Measurements from ENCODE around the gene GDPD4.

Gene GDPD4

GRCh38 chr11:77301510-77301909 is at the start of gene GDPD4:
Gene GDPD4, minus strand, starts transcription at chr11:77301686. Its CDS starts 16,549 bp downstream, at chr11:77285137.
- H3K4me1 ChIP-seq (ENCODE audit: insufficient read depth, low read length), result no peaks in the 10 kb centered on the region
- H3K27me3 ChIP-seq (ENCODE audit: control insufficient read depth in 1 of 2, insufficient read depth in 2 of 2, low read length in 2 of 2), result no peaks in the 10 kb centered on the region
- no peak within 1 kb of the TSS for H3K9ac ChIP-seq (ENCODE audit: low read length)
- no peak within 1 kb of the TSS for H3K4me3 ChIP-seq (ENCODE audit: low read depth in 1 of 2, low read length in 2 of 2)
- H3K27ac ChIP-seq (ENCODE audit: low read depth, low read length), result no peak within 1 kb of the TSS
- H3K36me3 ChIP-seq (ENCODE audit: insufficient read depth, low read length), result no peaks in the 10 kb centered on the region
- H3K9me3 ChIP-seq (ENCODE audit: low read length), result no peaks in the 10 kb centered on the region

DNA sequence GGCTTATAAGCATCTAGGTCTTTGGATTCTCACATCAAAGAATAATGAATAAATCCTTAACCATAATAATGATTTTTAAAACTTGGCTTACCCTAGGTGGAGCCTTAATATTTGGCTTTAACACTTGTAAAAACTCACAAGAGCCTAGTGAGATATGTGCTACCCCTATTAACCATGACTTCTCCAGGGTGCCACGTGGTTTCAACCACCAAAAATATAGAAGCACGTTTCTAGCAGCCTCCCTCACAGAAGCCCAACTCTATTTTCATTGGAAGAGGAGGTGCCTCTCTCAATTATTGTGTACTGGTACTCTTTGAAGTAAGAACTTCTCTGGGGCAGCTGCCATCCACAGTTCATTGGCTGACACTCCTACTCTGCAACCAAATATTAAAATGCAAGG is 46.5 kb upstream of the GDPD4 start:
- Histone ChIP-seq H3K27ac (ENCODE audit: low read depth, low read length) (no peak overlapping the region), H3K9ac (ENCODE audit: low read length) (no peak overlapping the region), H3K4me1 (ENCODE audit: insufficient read depth, low read length) (peaks cover 4% of the 10 kb centered on the region), H3K27me3 (ENCODE audit: control insufficient read depth in 1 of 2, insufficient read depth in 2 of 2, low read length in 2 of 2) (no peaks in the 10 kb centered on the region), H3K4me3 (ENCODE audit: low read depth in 1 of 2, low read length in 2 of 2) (no peak overlapping the region), H3K9me3 (ENCODE audit: low read length) (no peaks in the 10 kb centered on the region), H3K36me3 (ENCODE audit: insufficient read depth, low read length) (no peaks in the 10 kb centered on the region)

DNA sequence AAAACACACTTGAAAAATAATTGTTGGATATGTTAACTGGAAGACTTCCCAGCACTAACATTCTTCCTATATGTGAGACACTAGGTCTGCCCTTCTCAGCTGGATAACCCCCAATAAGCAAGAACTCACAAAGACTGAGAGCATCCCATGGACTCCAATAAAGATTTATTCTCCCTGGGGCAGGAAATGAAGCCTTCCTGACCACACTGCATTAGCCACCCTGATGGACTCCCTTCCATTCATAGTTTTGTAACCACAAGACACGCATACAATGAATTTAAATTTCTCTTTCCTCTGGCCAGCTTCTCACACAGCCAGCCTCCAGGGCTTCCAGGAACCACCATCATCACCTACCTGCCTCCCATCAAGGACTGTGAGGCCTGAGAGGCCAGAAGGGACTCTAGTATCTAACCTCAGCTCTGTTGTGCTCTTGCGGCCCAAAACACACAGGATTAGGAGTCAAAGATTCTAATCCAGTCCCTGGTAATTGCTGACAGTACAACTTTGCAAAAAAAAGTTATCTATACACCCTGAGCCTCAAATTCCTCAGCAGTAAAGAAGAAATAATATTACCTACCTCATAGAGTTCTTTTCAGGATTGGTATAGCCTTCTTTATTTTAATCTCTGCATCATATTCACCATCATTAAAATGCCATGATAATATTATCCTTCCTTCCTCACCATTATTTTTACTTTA is 45.6 kb upstream of the GDPD4 start:
- no peaks in the 10 kb centered on the region for H3K4me1 ChIP-seq (ENCODE audit: insufficient read depth, low read length)
- no peaks in the 10 kb centered on the region for H3K9me3 ChIP-seq (ENCODE audit: low read length)
- H3K27ac ChIP-seq (ENCODE audit: low read depth, low read length), result no peak overlapping the region
- H3K36me3 ChIP-seq (ENCODE audit: insufficient read depth, low read length), result no peaks in the 10 kb centered on the region
- no peak overlapping the region for H3K9ac ChIP-seq (ENCODE audit: low read length)
- no peak overlapping the region for H3K4me3 ChIP-seq (ENCODE audit: low read depth in 1 of 2, low read length in 2 of 2)
- no peaks in the 10 kb centered on the region for H3K27me3 ChIP-seq (ENCODE audit: control insufficient read depth in 1 of 2, insufficient read depth in 2 of 2, low read length in 2 of 2)

DNA sequence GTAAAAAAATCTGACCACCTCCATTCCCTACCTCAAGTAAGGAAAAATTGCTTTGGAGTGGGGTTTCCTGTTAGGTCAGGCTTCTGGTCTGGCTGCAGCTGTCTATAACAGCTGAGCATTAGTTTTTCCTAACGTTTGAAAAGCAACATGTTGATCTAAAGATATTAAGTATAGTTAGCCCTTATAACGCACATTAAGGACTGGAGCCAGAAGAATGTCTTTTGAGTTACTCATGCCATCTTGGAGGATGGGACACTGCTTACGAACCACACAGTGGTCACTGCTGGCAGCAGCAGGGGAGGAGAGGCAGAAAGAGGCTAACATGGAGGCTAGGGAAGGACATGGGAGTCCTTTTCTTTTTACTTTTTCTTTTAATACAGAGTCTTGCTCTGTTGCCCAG is 44.1 kb upstream of the GDPD4 start:
- Histone ChIP-seq H3K36me3 (ENCODE audit: insufficient read depth, low read length) (peaks cover 2% of the 10 kb centered on the region), H3K4me1 (ENCODE audit: insufficient read depth, low read length) (no peaks in the 10 kb centered on the region), H3K9me3 (ENCODE audit: low read length) (no peaks in the 10 kb centered on the region), H3K9ac (ENCODE audit: low read length) (no peak overlapping the region), H3K27ac (ENCODE audit: low read depth, low read length) (no peak overlapping the region), H3K27me3 (ENCODE audit: control insufficient read depth in 1 of 2, insufficient read depth in 2 of 2, low read length in 2 of 2) (no peaks in the 10 kb centered on the region), H3K4me3 (ENCODE audit: low read depth in 1 of 2, low read length in 2 of 2) (no peak overlapping the region)

- Histone ChIP-seq H3K9ac (ENCODE audit: low read length) (no peak overlapping the region), H3K27ac (ENCODE audit: low read depth, low read length) (no peak overlapping the region), H3K36me3 (ENCODE audit: insufficient read depth, low read length) (peaks cover 19% of the 10 kb centered on the region), H3K27me3 (ENCODE audit: control insufficient read depth in 1 of 2, insufficient read depth in 2 of 2, low read length in 2 of 2) (no peaks in the 10 kb centered on the region), H3K4me3 (ENCODE audit: low read depth in 1 of 2, low read length in 2 of 2) (no peak overlapping the region), H3K4me1 (ENCODE audit: insufficient read depth, low read length) (no peaks in the 10 kb centered on the region), H3K9me3 (ENCODE audit: low read length) (no peaks in the 10 kb centered on the region)
These were observed 39.0 kb upstream of the GDPD4 start for GRCh38 chr11:77340501-77340900.

DNA sequence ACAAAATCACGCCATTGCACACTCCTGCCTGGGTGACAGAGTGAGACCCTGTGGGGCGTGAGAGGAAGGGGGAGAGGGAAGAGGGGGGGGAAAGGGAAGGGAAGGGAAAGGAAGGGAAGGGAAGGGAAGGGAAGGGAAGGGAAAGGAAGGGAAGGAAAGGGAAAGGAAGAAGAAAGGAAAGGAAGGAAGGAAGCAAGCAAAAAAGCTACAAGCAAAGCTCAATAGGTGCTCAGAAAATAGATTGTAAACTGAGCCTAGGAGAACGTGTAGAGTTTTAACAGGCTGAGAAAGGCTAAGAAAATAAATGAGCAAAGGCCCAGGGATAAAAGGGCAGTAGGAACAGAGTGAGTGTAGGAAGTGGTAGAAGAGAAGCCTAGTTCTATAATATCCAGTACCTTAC is 30.8 kb upstream of the GDPD4 start:
- Histone ChIP-seq H3K4me3 (ENCODE audit: low read depth in 1 of 2, low read length in 2 of 2) (no peak overlapping the region), H3K9ac (ENCODE audit: low read length) (no peak overlapping the region), H3K36me3 (ENCODE audit: insufficient read depth, low read length) (peaks cover 18% of the 10 kb centered on the region), H3K27me3 (ENCODE audit: control insufficient read depth in 1 of 2, insufficient read depth in 2 of 2, low read length in 2 of 2) (no peaks in the 10 kb centered on the region), H3K4me1 (ENCODE audit: insufficient read depth, low read length) (no peaks in the 10 kb centered on the region), H3K27ac (ENCODE audit: low read depth, low read length) (no peak overlapping the region), H3K9me3 (ENCODE audit: low read length) (no peaks in the 10 kb centered on the region)

GRCh38 chr11:77325159-77325558 is 23.7 kb upstream of the GDPD4 start:
- Histone ChIP-seq H3K9me3 (ENCODE audit: low read length) (no peaks in the 10 kb centered on the region), H3K4me1 (ENCODE audit: insufficient read depth, low read length) (no peaks in the 10 kb centered on the region), H3K27ac (ENCODE audit: low read depth, low read length) (no peak overlapping the region), H3K4me3 (ENCODE audit: low read depth in 1 of 2, low read length in 2 of 2) (no peak overlapping the region), H3K27me3 (ENCODE audit: control insufficient read depth in 1 of 2, insufficient read depth in 2 of 2, low read length in 2 of 2) (no peaks in the 10 kb centered on the region), H3K9ac (ENCODE audit: low read length) (no peak overlapping the region), H3K36me3 (ENCODE audit: insufficient read depth, low read length) (no peaks in the 10 kb centered on the region)

DNA sequence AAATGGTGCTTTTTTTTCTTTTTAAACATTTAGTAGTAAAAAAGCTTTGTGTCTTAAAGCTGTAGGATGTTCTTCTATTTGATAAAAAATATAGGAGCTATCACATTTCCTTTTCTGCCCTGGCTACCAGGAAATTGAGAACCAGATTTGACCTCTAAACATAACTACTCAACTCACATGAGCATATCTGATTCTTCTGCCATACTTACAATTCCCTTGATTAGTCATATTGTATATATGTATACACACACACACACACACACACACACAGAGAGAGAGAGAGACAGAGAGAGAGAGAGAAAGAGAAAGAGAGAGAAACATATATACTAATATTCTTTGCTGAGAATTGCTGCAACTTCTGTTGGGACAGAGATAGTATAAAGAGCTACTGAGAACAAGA is 23.0 kb upstream of the GDPD4 start:
- Histone ChIP-seq H3K27me3 (ENCODE audit: control insufficient read depth in 1 of 2, insufficient read depth in 2 of 2, low read length in 2 of 2) (no peaks in the 10 kb centered on the region), H3K9ac (ENCODE audit: low read length) (no peak overlapping the region), H3K36me3 (ENCODE audit: insufficient read depth, low read length) (no peaks in the 10 kb centered on the region)

DNA sequence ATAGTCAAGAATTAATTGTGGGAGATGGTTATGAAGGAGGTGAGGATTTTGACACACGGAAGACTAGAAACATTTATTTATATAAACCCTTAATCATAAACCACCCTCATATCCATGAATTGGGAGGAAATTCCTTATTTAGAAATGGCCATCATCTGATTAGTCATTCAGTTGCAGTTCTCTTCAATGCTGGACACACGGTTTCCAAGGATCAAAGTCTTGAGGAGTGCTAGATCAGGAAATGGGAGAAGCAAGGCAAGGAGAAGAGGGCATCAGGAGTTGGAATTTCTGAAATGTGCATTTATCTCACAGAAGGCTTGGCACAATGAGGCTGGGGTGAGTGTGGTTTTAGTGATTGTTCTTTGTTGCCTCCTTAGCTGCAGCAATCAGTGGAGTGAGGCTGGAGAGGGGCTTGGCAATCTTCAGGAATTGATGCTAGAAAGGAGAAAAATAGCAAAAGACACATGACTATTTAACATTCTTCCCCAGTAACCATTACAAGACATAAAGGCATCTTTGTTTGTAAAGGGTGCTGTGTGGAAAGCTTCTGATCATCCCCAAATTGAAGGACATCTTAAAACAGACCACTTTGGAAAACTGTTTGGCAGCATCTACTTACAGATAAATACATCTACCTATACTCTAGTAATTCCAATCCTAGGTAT is 21.6 kb upstream of the GDPD4 start:
- H3K36me3 ChIP-seq (ENCODE audit: insufficient read depth, low read length), result no peaks in the 10 kb centered on the region
- H3K27ac ChIP-seq (ENCODE audit: low read depth, low read length), result no peak overlapping the region
- H3K4me3 ChIP-seq (ENCODE audit: low read depth in 1 of 2, low read length in 2 of 2), result no peak overlapping the region

More for the DNA sequence above, 23.0 kb upstream of the GDPD4 start:
- H3K9me3 ChIP-seq (ENCODE audit: low read length), result no peaks in the 10 kb centered on the region
- no peak overlapping the region for H3K4me3 ChIP-seq (ENCODE audit: low read depth in 1 of 2, low read length in 2 of 2)
- H3K4me1 ChIP-seq (ENCODE audit: insufficient read depth, low read length), result no peaks in the 10 kb centered on the region
- no peak overlapping the region for H3K27ac ChIP-seq (ENCODE audit: low read depth, low read length)

DNA sequence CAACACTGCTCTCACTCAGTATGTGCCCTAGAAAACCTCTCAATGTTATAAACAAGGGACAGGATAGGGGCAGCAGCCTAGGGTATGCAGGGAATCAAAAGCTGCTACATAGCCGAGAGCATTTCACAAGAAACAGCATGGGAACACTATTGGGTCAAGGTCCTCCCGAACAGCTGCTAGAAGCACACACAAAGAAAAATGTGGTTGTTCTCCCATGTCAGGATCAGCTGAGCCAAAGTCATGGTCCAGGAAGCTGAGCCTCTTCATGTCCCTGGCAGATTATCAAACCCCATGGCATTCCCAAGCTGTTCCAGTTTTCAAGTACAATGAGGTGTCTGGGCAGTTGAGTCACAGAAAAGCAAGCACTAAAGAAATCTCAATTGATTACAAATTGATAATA is 21.0 kb upstream of the GDPD4 start:
- Histone ChIP-seq H3K9ac (ENCODE audit: low read length) (no peak overlapping the region), H3K27ac (ENCODE audit: low read depth, low read length) (no peak overlapping the region), H3K4me1 (ENCODE audit: insufficient read depth, low read length) (no peaks in the 10 kb centered on the region), H3K9me3 (ENCODE audit: low read length) (no peaks in the 10 kb centered on the region), H3K27me3 (ENCODE audit: control insufficient read depth in 1 of 2, insufficient read depth in 2 of 2, low read length in 2 of 2) (no peaks in the 10 kb centered on the region), H3K36me3 (ENCODE audit: insufficient read depth, low read length) (no peaks in the 10 kb centered on the region), H3K4me3 (ENCODE audit: low read depth in 1 of 2, low read length in 2 of 2) (no peak overlapping the region)

More for the DNA sequence above, 21.6 kb upstream of the GDPD4 start:
- Histone ChIP-seq H3K27me3 (ENCODE audit: control insufficient read depth in 1 of 2, insufficient read depth in 2 of 2, low read length in 2 of 2) (no peaks in the 10 kb centered on the region), H3K9me3 (ENCODE audit: low read length) (no peaks in the 10 kb centered on the region), H3K4me1 (ENCODE audit: insufficient read depth, low read length) (no peaks in the 10 kb centered on the region), H3K9ac (ENCODE audit: low read length) (no peak overlapping the region)

DNA sequence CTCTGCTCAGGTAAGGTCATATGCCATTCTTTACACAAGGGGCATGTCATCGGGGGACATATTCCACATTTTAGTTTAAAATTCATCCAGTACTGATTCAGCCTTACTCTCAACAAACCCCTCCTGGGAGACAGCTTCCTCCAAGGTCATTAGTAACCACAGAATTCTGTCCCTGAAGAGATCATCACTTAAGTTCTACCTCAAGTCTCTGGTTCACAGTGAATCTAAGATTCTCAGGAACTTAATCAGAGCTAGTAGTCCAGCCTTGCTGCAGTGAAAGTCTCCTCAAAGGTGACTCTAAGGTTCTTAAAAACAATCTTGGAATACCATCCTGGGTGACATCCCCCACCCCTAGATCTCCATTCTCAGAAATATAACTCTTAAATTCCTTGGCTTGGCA is 18.9 kb upstream of the GDPD4 start:
- no peak overlapping the region for H3K27ac ChIP-seq (ENCODE audit: low read depth, low read length)
- H3K4me1 ChIP-seq (ENCODE audit: insufficient read depth, low read length), result no peaks in the 10 kb centered on the region
- H3K4me3 ChIP-seq (ENCODE audit: low read depth in 1 of 2, low read length in 2 of 2), result no peak overlapping the region
- H3K27me3 ChIP-seq (ENCODE audit: control insufficient read depth in 1 of 2, insufficient read depth in 2 of 2, low read length in 2 of 2), result no peaks in the 10 kb centered on the region
- H3K36me3 ChIP-seq (ENCODE audit: insufficient read depth, low read length), result no peaks in the 10 kb centered on the region
- H3K9ac ChIP-seq (ENCODE audit: low read length), result no peak overlapping the region
- H3K9me3 ChIP-seq (ENCODE audit: low read length), result no peaks in the 10 kb centered on the region

GRCh38 chr11:77318600-77318999 is 17.1 kb upstream of the GDPD4 start:
- Histone ChIP-seq H3K4me3 (ENCODE audit: low read depth in 1 of 2, low read length in 2 of 2) (no peak overlapping the region), H3K9me3 (ENCODE audit: low read length) (no peaks in the 10 kb centered on the region), H3K27ac (ENCODE audit: low read depth, low read length) (no peak overlapping the region), H3K36me3 (ENCODE audit: insufficient read depth, low read length) (no peaks in the 10 kb centered on the region), H3K27me3 (ENCODE audit: control insufficient read depth in 1 of 2, insufficient read depth in 2 of 2, low read length in 2 of 2) (no peaks in the 10 kb centered on the region), H3K4me1 (ENCODE audit: insufficient read depth, low read length) (no peaks in the 10 kb centered on the region), H3K9ac (ENCODE audit: low read length) (no peak overlapping the region)

All from muscle layer of colon (tissue), 2 donors.